ENCODE measurements around the gene MIB2. TPM values are rescaled to one million over a fixed set of nuclear protein-coding genes. Genes with fewer than 3 reads are reported as not detected.

The MIB2 gene
- total and polyA plus RNA-seq, 2 donors (not counting 1 experiment from before 2014, with no cell fraction given), result 94.0 to 95.9 TPM

- peaks cover 4% of the 10 kb centered on the region for H3K79me2 ChIP-seq (ENCODE audit: control insufficient read depth, insufficient read depth, low read length)
Measured at GRCh38 chr1:1624443-1625403, 9.4 kb downstream of the MIB2 start.

More at GRCh38 chr1:1624443-1625403, 9.4 kb downstream of the MIB2 start:
- Histone ChIP-seq H3K9ac (ENCODE audit: low read length) (no peak overlapping the region), H3K4me2 (replicated peaks; ENCODE audit: low read depth, low read length, poor library complexity, severe bottlenecking) (no peak overlapping the region), H2AFZ (ENCODE audit: insufficient read depth, low read depth, low read length, poor library complexity, severe bottlenecking) (no peak overlapping the region), H3K4me1 (ENCODE audit: control insufficient read depth in 2 of 2, insufficient read depth in 2 of 2, low read length in 2 of 2) (peaks cover 0 to 8% of the 10 kb centered on the region in 2 donors), H3K36me3 (replicated peaks in 1 of 2; ENCODE audit: control extremely low read depth in 1 of 2, control insufficient read depth in 1 of 2, extremely low read depth in 1 of 2, insufficient read depth in 2 of 2, low read length in 1 of 2) (no peaks in the 10 kb centered on the region), H3K4me3 (ENCODE audit: control extremely low read depth in 1 of 5, extremely low read depth in 1 of 5, insufficient read depth in 1 of 5, low read depth in 2 of 5, low read length in 4 of 5) (no peak overlapping the region), H3K9me3 (ENCODE audit: control extremely low read depth in 1 of 3, control insufficient read depth in 2 of 3, insufficient read depth in 1 of 3, low read length in 2 of 3) (no peaks in the 10 kb centered on the region), H3K27ac (ENCODE audit: low read length in 2 of 2) (no peak overlapping the region), H4K20me1 (ENCODE audit: control insufficient read depth, insufficient read depth, low read length, poor library complexity, severe bottlenecking) (peaks cover 9% of the 10 kb centered on the region), H3K27me3 (replicated peaks in 1 of 4; ENCODE audit: control extremely low read depth in 1 of 4, control insufficient read depth in 3 of 4, insufficient read depth in 4 of 4, low read length in 3 of 4) (no peaks in the 10 kb centered on the region)
- CTCF ChIA-PET, result interaction anchor here (0.6 kb wide), 1 partner anchor 56 kb away, joined by 3 read pairs; no protein-coding TSS in a partner anchor
- H3K27ac Mint-ChIP-seq, result no peak overlapping the region
- ATAC-seq (ENCODE audit: low read depth), result no peak
- H3K4me3 Mint-ChIP-seq, result no peak overlapping the region
- intact Hi-C loops (cut with micrococcal nuclease), result no loop called here
- peaks cover 2% of the 10 kb centered on the region for H3K4me1 Mint-ChIP-seq
- TF ChIP-seq EZH2 (IDR thresholded peaks at IDR 0.05; ENCODE audit: borderline replicate concordance, insufficient read depth, low read depth, low read length, poor library complexity, severe bottlenecking) (no peak), CTCF (IDR thresholded peaks at IDR 0.05) (no peak)
- WGBS (ENCODE audit: insufficient coverage), result 91% methylated on average over 38 of the region's 38 CpGs
- no peak for DNase-seq
- POLR2A ChIA-PET, result no interaction called here
- H3K9me3 Mint-ChIP-seq (ENCODE audit: insufficient read depth), result no peaks in the 10 kb centered on the region
- H3K27me3 Mint-ChIP-seq, result no peaks in the 10 kb centered on the region

Measured in B cell (primary cell).